HepG2 (cell line): Measurements from ENCODE around the gene MRPL30. TPM values are rescaled to one million over a fixed set of nuclear protein-coding genes. Genes with fewer than 3 reads are reported as not detected.
A peak's percentile ranks its signal among the peaks of the same experiment; 100 is the strongest.

ENCODE experiments used
- ATAC-seq: fragments of 200-7000 bp; cut with Tn5 transposase; 3 replicates; pipeline ENCODE4 v1.9.1; 2020; ENCODE audit warnings: mild to moderate bottlenecking, moderate library complexity
- BruUV-seq: library from RNA; stranded (reverse); fragments of 400-500 nt; replicated peaks from 2 replicates; lab custom pipeline; 2021; lab: Mats Ljungman, UMichigan
- CTCF ChIA-PET: fragments of 300-600 bp; formaldehyde crosslinking; extraction: SDS; loops from one replicate; lab custom pipeline; 2021; ENCODE audit warnings: low total read pairs, inconsistent platforms, low intra/inter-chr PET ratio; lab: Yijun Ruan, JAX
- POLR2A ChIA-PET: fragments of 350-600 bp; sonication (Branson Sonifier 250); formaldehyde crosslinking; loops from one replicate; lab custom pipeline; 2020; ENCODE audit warnings: antibody characterized with exemption, inconsistent platforms; lab: Yijun Ruan, JAX
- DNase-seq: peaks from one replicate; pipeline ENCODE4 v3.0.0-alpha.2; 2015; ENCODE audit warnings: low spot score
- FAIRE-seq: peaks from 3 replicates; lab custom pipeline; 2011; peaks lifted over from hg19 to GRCh38; lab: Jason Lieb, UNC
- H2AFZ ChIP-seq: one replicate; pipeline ENCODE4 v1.6.1; 2011; ENCODE audit warnings: low read length, inconsistent platforms
- H3K27ac ChIP-seq: fragments of 300-600 bp; 3 replicates; pipeline ENCODE4 v1.8.0; 2011; ENCODE audit warnings: mixed run types, mild to moderate bottlenecking, mixed read lengths, low read length, inconsistent platforms; ENCODE audit not compliant: insufficient read depth; ENCODE audit errors: extremely low read length
- H3K27me3 ChIP-seq, 2 experiments: fragments of 200-600 bp in 1 of 2; 2 replicates in 1 of 2; 3 replicates in 1 of 2; pipeline versions ENCODE4 v1.6.0 to v1.8.0; 2011; ENCODE audit warnings: low read length in 2 of 2, mild to moderate bottlenecking in 2 of 2, moderate library complexity in 2 of 2, inconsistent platforms in 1 of 2; ENCODE audit not compliant: insufficient read depth in 2 of 2, control insufficient read depth in 1 of 2
- H3K36me3 ChIP-seq, 2 experiments: fragments of 200-600 bp in 1 of 2; replicated peaks in 1 of 2; 2 replicates in 1 of 2; 3 replicates in 1 of 2; pipeline versions ENCODE4 v1.5.1 to v1.8.0; 2011; ENCODE audit warnings: low read length in 2 of 2, inconsistent platforms in 1 of 2; ENCODE audit not compliant: insufficient read depth in 2 of 2, control insufficient read depth in 1 of 2
- H3K4me1 ChIP-seq: 2 replicates; pipeline ENCODE4 v1.5.1; 2012; ENCODE audit warnings: low read length, inconsistent platforms; ENCODE audit not compliant: insufficient read depth
- H3K4me2 ChIP-seq: 2 replicates; pipeline ENCODE4 v1.6.0; 2011; ENCODE audit warnings: low read depth, low read length, inconsistent platforms
- H3K4me3 ChIP-seq, 3 experiments: fragments of 200-600 bp in 1 of 3; sonication (generic), shearing (Covaris generic) in 1 of 3; replicated peaks in 1 of 3; 2 replicates each; pipeline ENCODE4 v1.5.1; 2011 to 2016; ENCODE audit warnings: low read length in 3 of 3, inconsistent platforms in 2 of 3, low read depth in 2 of 3, mild to moderate bottlenecking in 2 of 3, control low read depth in 1 of 3, mixed read lengths in 1 of 3; ENCODE audit not compliant: insufficient read depth in 1 of 3
- H3K79me2 ChIP-seq: one replicate; pipeline ENCODE4 v1.6.1; 2011; ENCODE audit warnings: low read length, inconsistent platforms; ENCODE audit not compliant: insufficient read depth
- H3K9ac ChIP-seq: 2 replicates; pipeline ENCODE4 v1.6.0; 2011; ENCODE audit warnings: mild to moderate bottlenecking, low read depth, low read length, inconsistent platforms; ENCODE audit not compliant: insufficient read depth
- H3K9me3 ChIP-seq: 2 replicates; pipeline ENCODE4 v1.5.1; 2012; ENCODE audit warnings: mild to moderate bottlenecking, low read length
- H4K20me1 ChIP-seq: 2 replicates; pipeline ENCODE4 v1.6.0; 2011; ENCODE audit warnings: inconsistent platforms, mild to moderate bottlenecking, low read length, moderate library complexity; ENCODE audit not compliant: insufficient read depth
- ARNT2 ChIP-seq: sonication (generic); formaldehyde crosslinking; IDR thresholded peaks from 2 replicates; pipeline ENCODE4 v1.8.0; 2022; ENCODE audit warnings: mild to moderate bottlenecking, low read depth, missing genetic modification reagents, moderate library complexity
- JUND ChIP-seq: sonication (generic); formaldehyde crosslinking; IDR thresholded peaks from 2 replicates; pipeline ENCODE4 v1.8.0; 2022; ENCODE audit warnings: mild to moderate bottlenecking, missing genetic modification reagents
- PRDM15 ChIP-seq: sonication (generic); formaldehyde crosslinking; IDR thresholded peaks from 2 replicates; pipeline ENCODE4 v1.4.0; 2020; ENCODE audit warnings: missing genetic modification reagents
- SALL1 ChIP-seq: sonication (generic); formaldehyde crosslinking; IDR thresholded peaks from 2 replicates; pipeline ENCODE4 v1.8.0; 2022; ENCODE audit warnings: mild to moderate bottlenecking, missing genetic modification reagents
- ZNF124 ChIP-seq: sonication (generic); formaldehyde crosslinking; IDR thresholded peaks from 2 replicates; pipeline ENCODE4 v1.4.0; 2020; ENCODE audit warnings: missing genetic modification reagents
- ZNF296 ChIP-seq: sonication (generic); formaldehyde crosslinking; conservative IDR thresholded peaks from 2 replicates; pipeline ENCODE4 v1.5.0; 2020; ENCODE audit warnings: mild to moderate bottlenecking, missing genetic modification reagents
- ZNF713 ChIP-seq: sonication (generic); formaldehyde crosslinking; IDR thresholded peaks from 2 replicates; pipeline ENCODE4 v1.4.0; 2020; ENCODE audit warnings: mild to moderate bottlenecking, missing genetic modification reagents
- WGBS: methylation state at CpG from one replicate; pipeline ENCODE4 v1.1.6; 2017; ENCODE audit warnings: low lambda C conversion rate; 5-methylcytosine and 5-hydroxymethylcytosine counted together
- in situ Hi-C: cut with HindIII; loops from 2 replicates; pipeline ENCODE4 v1.10.0; 2017; ENCODE audit warnings: low pct_unique_long_range_greater_than_20kb; ENCODE audit not compliant: extremely low pct_ligation_motif_present
- intact Hi-C: fragments of 100-400 bp; cut with micrococcal nuclease; formaldehyde crosslinking; loops from one replicate; pipeline ENCODE4 v1.10.0; 2022; ENCODE audit not compliant: unreplicated experiment
- polyA plus RNA-seq, 8 experiments: library from polyadenylated mRNA; depleted of rRNA in 3 of 8; stranded (reverse) in 7 of 8; unstranded in 1 of 8; fragments of >200 nt; fragmentation: Illumina TruSeq in 4 of 8; extraction: Trizol in 4 of 8; gene quantifications; 2 replicates each; pipeline versions ENCODE4 v1.2.1 to v1.2.3, GENCODE V29; 2011 to 2016; ENCODE audit warnings: low read depth in 4 of 8, missing spikeins in 1 of 8, mixed read lengths in 1 of 8; ENCODE audit not compliant: insufficient read depth in 1 of 8
- total RNA-seq, 5 experiments: library from RNA; depleted of rRNA; stranded (reverse); fragments of >200 nt; fragmentation: Illumina TruSeq; extraction: Trizol; gene quantifications; 2 replicates each; pipeline ENCODE4 v1.2.3, GENCODE V29; 2016; ENCODE audit warnings: low read depth in 1 of 5
- TF ChIP-seq, protein P1 (sequence below): sonication (generic); formaldehyde crosslinking; conservative IDR thresholded peaks from 2 replicates; pipeline ENCODE4 v1.8.1; 2023; ENCODE audit warnings: missing genetic modification reagents
- TF ChIP-seq, protein P2 (sequence below): sonication (generic); formaldehyde crosslinking; conservative IDR thresholded peaks from 2 replicates; pipeline ENCODE4 v1.8.0; 2022; ENCODE audit warnings: low read depth, missing genetic modification reagents

Gene MRPL30
- total and polyA plus RNA-seq, 2 of the 13 experiments (the other 11 are each of a cell fraction or from before 2014, with no cell fraction given), result 30.2 to 75.3 TPM

DNA sequence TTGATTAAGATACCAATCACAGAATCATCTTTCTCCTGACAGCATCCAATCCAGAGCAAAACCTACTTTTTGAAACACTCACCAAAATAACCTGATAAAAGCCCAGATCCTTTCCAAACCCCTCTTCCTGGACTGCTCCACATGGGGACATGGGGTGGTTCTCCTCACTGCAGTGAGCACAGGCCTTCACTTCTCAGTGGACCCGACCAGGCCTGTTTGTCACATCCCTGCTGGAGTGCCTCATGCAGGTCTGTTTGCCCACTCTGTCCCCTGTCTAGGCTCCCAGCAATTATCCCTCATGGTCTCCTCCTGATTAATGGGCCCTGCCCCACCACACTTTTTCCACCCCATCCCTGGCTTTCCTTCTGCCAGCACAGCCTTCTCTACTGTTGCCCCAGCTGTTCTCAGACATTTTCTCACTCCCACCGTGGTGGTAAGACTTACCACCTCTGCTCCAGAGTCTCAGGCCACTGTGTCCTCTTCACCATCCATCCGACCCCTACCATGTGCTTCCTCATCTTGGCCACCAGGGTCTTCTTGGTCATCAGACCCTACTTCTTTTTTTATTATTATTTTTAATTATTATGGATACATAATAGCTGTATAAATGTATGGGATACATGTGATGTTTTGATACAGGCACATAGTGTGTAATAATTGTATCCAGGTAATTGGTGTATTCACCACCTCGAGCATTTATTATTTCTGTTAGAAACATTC, 21.1 kb downstream of the MRPL30 start:
- H3K4me2 ChIP-seq, result no peak overlapping the region
- H3K36me3 ChIP-seq, result peaks cover 3% of the 10 kb centered on the region in 2 experiments; a peak in 4 of 5 replicates
- H4K20me1 ChIP-seq, result no peaks in the 10 kb centered on the region
- peak; percentile 37 for FAIRE-seq
- TF ChIP-seq ZNF296 (CRISPR knock-in tag) (no peak), PRDM15 (no peak), JUND (CRISPR knock-in tag) (no peak), ZNF713 (no peak), ZNF124 (CRISPR knock-in tag) (no peak), ARNT2 (CRISPR knock-in tag) (no peak), SALL1 (CRISPR knock-in tag) (no peak)
- TF ChIP-seq, protein P1, sequence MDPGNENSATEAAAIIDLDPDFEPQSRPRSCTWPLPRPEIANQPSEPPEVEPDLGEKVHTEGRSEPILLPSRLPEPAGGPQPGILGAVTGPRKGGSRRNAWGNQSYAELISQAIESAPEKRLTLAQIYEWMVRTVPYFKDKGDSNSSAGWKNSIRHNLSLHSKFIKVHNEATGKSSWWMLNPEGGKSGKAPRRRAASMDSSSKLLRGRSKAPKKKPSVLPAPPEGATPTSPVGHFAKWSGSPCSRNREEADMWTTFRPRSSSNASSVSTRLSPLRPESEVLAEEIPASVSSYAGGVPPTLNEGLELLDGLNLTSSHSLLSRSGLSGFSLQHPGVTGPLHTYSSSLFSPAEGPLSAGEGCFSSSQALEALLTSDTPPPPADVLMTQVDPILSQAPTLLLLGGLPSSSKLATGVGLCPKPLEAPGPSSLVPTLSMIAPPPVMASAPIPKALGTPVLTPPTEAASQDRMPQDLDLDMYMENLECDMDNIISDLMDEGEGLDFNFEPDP (CRISPR knock-in tag), result no peak
- TF ChIP-seq, protein P2, sequence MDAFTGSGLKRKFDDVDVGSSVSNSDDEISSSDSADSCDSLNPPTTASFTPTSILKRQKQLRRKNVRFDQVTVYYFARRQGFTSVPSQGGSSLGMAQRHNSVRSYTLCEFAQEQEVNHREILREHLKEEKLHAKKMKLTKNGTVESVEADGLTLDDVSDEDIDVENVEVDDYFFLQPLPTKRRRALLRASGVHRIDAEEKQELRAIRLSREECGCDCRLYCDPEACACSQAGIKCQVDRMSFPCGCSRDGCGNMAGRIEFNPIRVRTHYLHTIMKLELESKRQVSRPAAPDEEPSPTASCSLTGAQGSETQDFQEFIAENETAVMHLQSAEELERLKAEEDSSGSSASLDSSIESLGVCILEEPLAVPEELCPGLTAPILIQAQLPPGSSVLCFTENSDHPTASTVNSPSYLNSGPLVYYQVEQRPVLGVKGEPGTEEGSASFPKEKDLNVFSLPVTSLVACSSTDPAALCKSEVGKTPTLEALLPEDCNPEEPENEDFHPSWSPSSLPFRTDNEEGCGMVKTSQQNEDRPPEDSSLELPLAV (CRISPR knock-in tag), result no peak
- H3K9ac ChIP-seq, result no peak overlapping the region
- H2AFZ ChIP-seq, result no peak overlapping the region
- intact Hi-C loops (no loop called here), in situ Hi-C loops (no loop called here)
- ChIA-PET POLR2A (no interaction called here), CTCF (no interaction called here)
- no peaks in the 10 kb centered on the region for H3K4me1 ChIP-seq
- 86% methylated on average over 4 of the region's 4 CpGs for WGBS
- no peaks in the 10 kb centered on the region for H3K79me2 ChIP-seq
- BruUV-seq, result no TSS peak
- no peak overlapping the region for H3K4me3 ChIP-seq
- H3K9me3 ChIP-seq, result peaks cover 5% of the 10 kb centered on the region; the same call in 1 of the 2 replicates
- no peaks in the 10 kb centered on the region for H3K27me3 ChIP-seq
- peak; percentile 65 for ATAC-seq
- no peak overlapping the region for H3K27ac ChIP-seq
- no peak for DNase-seq
